Caco-2 (cell line): Measurements from ENCODE around the gene GJA1. TPM values are rescaled to one million over a fixed set of nuclear protein-coding genes. Genes with fewer than 3 reads are reported as not detected.
A peak's percentile ranks its signal among the peaks of the same experiment; 100 is the strongest.
"Not testable (repeated sequence)": the region's sequence is repeated elsewhere in the genome, so short reads cannot be mapped to it uniquely, and the experiment has no call there.

Experiments
- BruUV-seq: library from RNA; stranded (reverse); fragments of 400-500 nt; replicated peaks from 2 replicates; lab custom pipeline; 2021; lab: Mats Ljungman, UMichigan
- CTCF ChIA-PET: fragments of 300-600 bp; sonication (Branson Sonifier 250); formaldehyde crosslinking; loops from one replicate; lab custom pipeline; 2022; ENCODE audit warnings: antibody characterized with exemption; lab: Charles Lee
- POLR2A ChIA-PET: fragments of 300-600 bp; sonication (Branson Sonifier 250); formaldehyde crosslinking; loops from one replicate; lab custom pipeline; 2022; ENCODE audit warnings: antibody characterized with exemption; lab: Charles Lee
- DNase-seq, 2 experiments: peaks; one replicate each; pipeline versions ENCODE4 v3.0.0 to v3.0.0-alpha.2; 2020 to 2022
- H3K27me3 ChIP-seq: replicated peaks from 2 replicates; pipeline ENCODE4 v1.6.0; 2011; ENCODE audit warnings: low read length; ENCODE audit not compliant: control insufficient read depth, insufficient read depth
- H3K36me3 ChIP-seq: 2 replicates; pipeline ENCODE4 v1.5.1; 2011; ENCODE audit warnings: low read length; ENCODE audit not compliant: control insufficient read depth, insufficient read depth
- H3K4me1 ChIP-seq: fragments of 250-450 bp; sonication (Bioruptor Pico); 2 replicates; pipeline ENCODE4 v1.5.1; 2020; ENCODE audit warnings: mild to moderate bottlenecking
- H3K4me3 ChIP-seq: 2 replicates; pipeline ENCODE4 v1.5.1; 2011; ENCODE audit warnings: low read depth, mild to moderate bottlenecking, control low read depth, low read length
- H3K9me3 ChIP-seq: fragments of 250-450 bp; sonication (Bioruptor Pico); 2 replicates; pipeline ENCODE4 v1.5.1; 2020; ENCODE audit warnings: mild to moderate bottlenecking, moderate library complexity
- H3K27ac Mint-ChIP-seq: one replicate; pipeline ENCODE4 v1.8.0; 2022; ENCODE audit warnings: mixed read lengths; ENCODE audit not compliant: unreplicated experiment
- H3K27me3 Mint-ChIP-seq: one replicate; pipeline ENCODE4 v1.8.0; 2022; ENCODE audit warnings: mixed read lengths; ENCODE audit not compliant: insufficient read depth, unreplicated experiment
- H3K36me3 Mint-ChIP-seq: one replicate; pipeline ENCODE4 v1.8.0; 2022; ENCODE audit warnings: mild to moderate bottlenecking, mixed read lengths; ENCODE audit not compliant: insufficient read depth, unreplicated experiment
- H3K4me1 Mint-ChIP-seq: one replicate; pipeline ENCODE4 v1.8.0; 2022; ENCODE audit warnings: low read depth, mixed read lengths; ENCODE audit not compliant: unreplicated experiment
- H3K4me3 Mint-ChIP-seq: one replicate; pipeline ENCODE4 v1.8.0; 2022; ENCODE audit warnings: mild to moderate bottlenecking, moderate library complexity, mixed read lengths; ENCODE audit not compliant: unreplicated experiment
- H3K9me3 Mint-ChIP-seq: one replicate; pipeline ENCODE4 v1.8.0; 2022; ENCODE audit warnings: mixed read lengths; ENCODE audit not compliant: unreplicated experiment
- CTCF ChIP-seq, 2 experiments: fragments of 200-600 bp in 1 of 2; IDR thresholded peaks; 1 replicate in 1 of 2; 2 replicates in 1 of 2; pipeline versions ENCODE4 v1.5.1 to v1.8.0; 2011 to 2022; ENCODE audit warnings: antibody characterized with exemption in 1 of 2, control low read depth in 1 of 2, inconsistent platforms in 1 of 2, low read depth in 1 of 2, low read length in 1 of 2, mild to moderate bottlenecking in 1 of 2, moderate library complexity in 1 of 2; ENCODE audit not compliant: insufficient read depth in 1 of 2, severe bottlenecking in 1 of 2, unreplicated experiment in 1 of 2
- intact Hi-C: fragments of 100-400 bp; cut with micrococcal nuclease; formaldehyde crosslinking; loops from one replicate; pipeline ENCODE4 v1.10.0; 2022; ENCODE audit not compliant: unreplicated experiment
- total RNA-seq: library from RNA; stranded (reverse); gene quantifications from 2 replicates; pipeline ENCODE4 v1.2.3, GENCODE V29; 2022

GJA1 gene
- total RNA-seq, 1 experiment from 2014 or later = 54.5 TPM

DNA sequence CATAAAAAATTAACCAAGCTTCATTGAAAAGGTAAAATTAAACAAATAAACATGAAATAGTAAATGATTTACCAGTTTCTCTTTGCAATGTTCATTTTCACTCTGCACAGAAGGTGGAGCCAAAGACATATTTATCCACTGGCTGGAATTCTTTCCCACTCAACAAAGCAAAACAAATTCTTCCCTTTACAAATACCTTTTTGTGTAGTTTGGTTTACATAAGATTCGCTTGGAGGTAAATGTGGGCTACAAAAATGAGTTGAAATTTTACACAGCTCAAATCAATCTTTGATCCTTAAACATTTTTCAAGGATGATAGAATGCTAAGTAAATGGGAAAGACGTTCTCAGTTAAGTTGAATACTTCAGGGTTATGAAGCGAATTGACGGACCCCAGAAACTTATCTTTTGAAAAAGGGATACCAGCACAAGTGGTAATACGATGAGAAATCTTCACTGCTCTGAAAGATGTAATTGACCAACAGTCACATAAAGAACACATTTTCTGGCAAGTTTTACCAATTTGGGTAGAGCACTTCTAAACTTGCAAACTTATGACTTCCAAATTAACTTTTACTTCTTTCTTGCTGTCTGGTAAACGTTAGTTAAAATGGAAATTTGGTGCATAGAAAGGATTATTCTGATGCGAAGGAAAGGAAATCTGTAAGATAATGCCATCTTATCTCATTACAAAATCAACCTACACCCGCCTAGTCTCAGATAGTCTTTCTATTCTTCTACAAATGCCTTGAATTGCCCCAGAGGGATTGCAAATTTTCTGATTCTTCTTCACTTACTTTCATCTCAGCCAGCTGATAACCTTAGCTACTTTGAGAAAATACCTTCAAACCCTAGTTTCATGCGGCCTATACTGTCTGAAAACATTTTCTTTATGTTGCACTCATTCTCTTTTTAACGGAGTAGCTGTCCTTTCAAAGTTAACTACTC lies 4.7 kb upstream of the GJA1 start:
- intact Hi-C loops = loop anchor here (1.0 to 2.0 kb wide), 10 partner anchors 146 to 860 kb away; no protein-coding TSS in a partner anchor
- DNase-seq = peak in 1 of 2 experiments; percentile 47
- Mint-ChIP-seq H3K4me3 (peak overlapping the region; percentile 9), H3K4me1 (peaks cover 7% of the 10 kb centered on the region), H3K27ac (no peak overlapping the region), H3K36me3 (no peaks in the 10 kb centered on the region), H3K9me3 (no peaks in the 10 kb centered on the region), H3K27me3 (no peaks in the 10 kb centered on the region)
- no peaks in the 10 kb centered on the region for H3K36me3 ChIP-seq
- H3K27me3 ChIP-seq = no peaks in the 10 kb centered on the region
- H3K4me3 ChIP-seq = no peak overlapping the region
- H3K9me3 ChIP-seq = no peaks in the 10 kb centered on the region
- ChIA-PET CTCF (interaction anchor here (1.2 to 1.3 kb wide), 2 partner anchors 59 to 418 kb away, joined by 3 to 5 read pairs; no protein-coding TSS in a partner anchor), POLR2A (no interaction called here)
- peak; percentile 47 to 69 for TF ChIP-seq CTCF (IDR thresholded peaks at IDR 0.05; ENCODE audit: insufficient read depth in 1 of 2, low read depth in 1 of 2, low read length in 1 of 2, severe bottlenecking in 1 of 2, unreplicated experiment in 1 of 2)
- H3K4me1 ChIP-seq = peaks cover 18% of the 10 kb centered on the region
- no TSS peak for BruUV-seq

GRCh38 chr6:121431776-121432175 lies 3.7 kb upstream of the GJA1 start:
- BruUV-seq, POLR2A ChIA-PET, DNase-seq, H3K4me1 Mint-ChIP-seq, H3K36me3 Mint-ChIP-seq, H3K27ac Mint-ChIP-seq, CTCF ChIA-PET, H3K27me3 Mint-ChIP-seq, H3K4me3 ChIP-seq, H3K4me3 Mint-ChIP-seq, H3K9me3 Mint-ChIP-seq, H3K9me3 ChIP-seq, H3K27me3 ChIP-seq, H3K36me3 ChIP-seq: not testable (repeated sequence)
- intact Hi-C loops = loop anchor here (2.0 kb wide), 3 partner anchors 259 to 859 kb away; no protein-coding TSS in a partner anchor
- peaks cover 18% of the 10 kb centered on the region for H3K4me1 ChIP-seq

- peaks cover 18% of the 10 kb centered on the region for H3K4me1 ChIP-seq
- no peaks in the 10 kb centered on the region for H3K27me3 ChIP-seq
- Mint-ChIP-seq H3K27me3 (no peaks in the 10 kb centered on the region), H3K9me3 (no peaks in the 10 kb centered on the region), H3K4me3 (no peak overlapping the region), H3K36me3 (peaks cover 13% of the 10 kb centered on the region), H3K4me1 (peaks cover 12% of the 10 kb centered on the region), H3K27ac (no peak overlapping the region)
- CTCF ChIA-PET = no interaction called here
- intact Hi-C loops = no loop called here
- no peak overlapping the region for H3K4me3 ChIP-seq
- no peak for TF ChIP-seq CTCF (IDR thresholded peaks at IDR 0.05; ENCODE audit: insufficient read depth in 1 of 2, low read depth in 1 of 2, low read length in 1 of 2, severe bottlenecking in 1 of 2, unreplicated experiment in 1 of 2)
- H3K9me3 ChIP-seq = no peaks in the 10 kb centered on the region
- POLR2A ChIA-PET = no interaction called here
- H3K36me3 ChIP-seq = no peaks in the 10 kb centered on the region
- BruUV-seq = no TSS peak
- DNase-seq = no peak
These were observed 1.2 kb upstream of the GJA1 start for GRCh38 chr6:121434037-121434770.
